Astrocyte (in vitro differentiated cells and primary cell): ENCODE measurements around the gene SSR4.

ENCODE experiments used
- CTCF ChIP-seq: IDR thresholded peaks from 2 replicates; pipeline ENCODE4 v1.5.1; 2011; ENCODE audit warnings: low read depth, mild to moderate bottlenecking, inconsistent platforms, low read length, moderate library complexity; ENCODE audit not compliant: insufficient read depth
- EZH2 ChIP-seq: IDR thresholded peaks from 2 replicates; pipeline ENCODE4 v1.6.1; 2012; ENCODE audit warnings: mild to moderate bottlenecking, low read length, inconsistent platforms; ENCODE audit not compliant: insufficient read depth

DNA sequence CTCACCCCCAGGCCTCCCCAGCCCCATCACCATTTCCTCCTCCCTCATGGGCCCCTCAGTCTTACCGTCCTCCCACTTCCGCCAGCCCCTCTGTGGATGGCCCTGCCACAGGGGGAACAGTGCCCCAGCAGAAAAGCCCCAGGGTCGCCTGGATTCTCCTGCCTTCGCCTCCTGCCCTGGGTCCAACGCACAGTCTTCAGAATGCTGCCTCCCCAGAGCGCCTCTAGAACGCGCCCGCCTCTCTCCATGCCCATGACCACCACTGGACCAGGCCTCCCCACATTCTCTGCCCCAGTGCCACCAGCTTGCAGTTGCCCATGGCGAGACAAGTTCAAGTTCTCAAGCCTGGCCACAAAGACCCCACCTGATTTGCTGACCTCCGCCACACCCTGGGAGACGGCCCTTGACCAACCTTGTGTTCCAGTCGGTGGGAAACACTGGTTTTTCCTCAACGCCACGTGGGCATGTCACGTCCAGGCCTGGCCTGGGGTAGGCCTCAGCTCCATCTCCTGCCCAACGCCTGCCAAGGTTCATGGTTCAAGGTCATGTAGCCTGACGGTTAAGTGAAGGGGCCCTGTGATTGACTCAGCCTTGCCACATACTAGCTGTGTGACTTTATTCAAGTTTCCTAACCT is 31.1 kb upstream of the SSR4 start:
- TF ChIP-seq CTCF (no peak), EZH2 (no peak)
